GM13977 (cell line): ENCODE results near the gene GCLM.

Experiments
- DNase-seq: peaks from one replicate; pipeline ENCODE4 v3.0.0; 2012; ENCODE audit warnings: low spot score
- in situ Hi-C: fragments of 300-500 bp; cut with MboI; formaldehyde crosslinking; loops from one replicate; pipeline ENCODE4 v1.12.0; 2022; ENCODE audit warnings: low sequenced_read_pairs, low pct_unique_long_range_greater_than_20kb, mixed read lengths, inconsistent platforms; ENCODE audit not compliant: unreplicated experiment
- TF ChIP-seq, protein P1 (sequence below): IDR thresholded peaks from 2 replicates; pipeline ENCODE4 v1.5.1; 2012; ENCODE audit warnings: mild to moderate bottlenecking, control low read depth; ENCODE audit not compliant: insufficient read depth; ENCODE audit errors: extremely low read depth, missing control alignments

GCLM gene

DNA sequence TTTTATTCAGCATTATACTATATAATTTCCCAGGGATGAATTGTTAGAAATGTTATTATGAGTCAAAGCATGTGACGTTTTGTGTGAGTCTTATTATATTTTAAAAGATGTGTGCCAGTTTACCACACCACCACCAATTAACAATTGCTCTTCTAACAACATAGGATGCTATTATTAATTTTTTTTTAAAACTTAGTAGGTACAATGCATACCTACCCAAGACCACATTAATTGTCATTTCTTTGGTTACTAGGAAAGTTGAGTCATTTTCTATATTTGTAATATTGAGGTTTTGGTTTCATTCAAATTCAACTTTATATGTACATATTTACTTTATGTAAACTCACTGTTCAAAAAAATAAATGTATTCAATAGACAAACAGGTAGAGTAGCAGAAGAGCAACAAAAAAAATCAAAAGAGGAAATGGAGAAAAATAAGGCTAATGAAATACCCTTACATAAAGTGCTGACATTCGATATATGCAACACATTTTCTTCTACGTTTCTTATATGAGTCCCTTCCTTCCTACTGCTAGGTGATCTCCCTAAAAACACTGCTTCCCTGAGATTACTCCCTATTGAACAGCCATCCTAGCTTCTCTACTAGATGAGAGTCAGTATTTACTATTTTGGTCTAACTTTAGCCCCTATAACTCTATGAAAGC lies 9.6 kb downstream of the GCLM start:
- in situ Hi-C loops, result no loop called here
- TF ChIP-seq, protein P1, sequence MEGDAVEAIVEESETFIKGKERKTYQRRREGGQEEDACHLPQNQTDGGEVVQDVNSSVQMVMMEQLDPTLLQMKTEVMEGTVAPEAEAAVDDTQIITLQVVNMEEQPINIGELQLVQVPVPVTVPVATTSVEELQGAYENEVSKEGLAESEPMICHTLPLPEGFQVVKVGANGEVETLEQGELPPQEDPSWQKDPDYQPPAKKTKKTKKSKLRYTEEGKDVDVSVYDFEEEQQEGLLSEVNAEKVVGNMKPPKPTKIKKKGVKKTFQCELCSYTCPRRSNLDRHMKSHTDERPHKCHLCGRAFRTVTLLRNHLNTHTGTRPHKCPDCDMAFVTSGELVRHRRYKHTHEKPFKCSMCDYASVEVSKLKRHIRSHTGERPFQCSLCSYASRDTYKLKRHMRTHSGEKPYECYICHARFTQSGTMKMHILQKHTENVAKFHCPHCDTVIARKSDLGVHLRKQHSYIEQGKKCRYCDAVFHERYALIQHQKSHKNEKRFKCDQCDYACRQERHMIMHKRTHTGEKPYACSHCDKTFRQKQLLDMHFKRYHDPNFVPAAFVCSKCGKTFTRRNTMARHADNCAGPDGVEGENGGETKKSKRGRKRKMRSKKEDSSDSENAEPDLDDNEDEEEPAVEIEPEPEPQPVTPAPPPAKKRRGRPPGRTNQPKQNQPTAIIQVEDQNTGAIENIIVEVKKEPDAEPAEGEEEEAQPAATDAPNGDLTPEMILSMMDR, result no peak
- DNase-seq, result no peak

DNA sequence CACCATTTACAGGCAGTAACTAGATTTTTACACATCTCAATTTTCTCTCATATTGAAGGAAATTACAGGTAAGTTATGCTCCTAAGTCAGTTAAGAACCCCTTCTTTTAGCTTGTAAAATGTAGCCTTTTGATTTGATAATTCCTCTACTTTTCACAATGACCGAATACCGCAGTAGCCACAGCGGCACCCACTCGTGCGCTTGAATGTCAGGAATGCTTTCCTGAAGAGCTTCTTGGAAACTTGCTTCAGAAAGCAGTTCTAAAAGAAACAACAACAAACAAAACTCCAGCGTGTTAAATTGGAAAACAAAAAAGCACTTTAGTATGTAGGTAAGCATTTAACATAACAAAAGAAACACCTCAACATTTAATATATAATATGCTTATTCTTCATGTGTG lies 20.3 kb downstream of the GCLM start:
- no peak for DNase-seq
- in situ Hi-C loops, result no loop called here

DNA sequence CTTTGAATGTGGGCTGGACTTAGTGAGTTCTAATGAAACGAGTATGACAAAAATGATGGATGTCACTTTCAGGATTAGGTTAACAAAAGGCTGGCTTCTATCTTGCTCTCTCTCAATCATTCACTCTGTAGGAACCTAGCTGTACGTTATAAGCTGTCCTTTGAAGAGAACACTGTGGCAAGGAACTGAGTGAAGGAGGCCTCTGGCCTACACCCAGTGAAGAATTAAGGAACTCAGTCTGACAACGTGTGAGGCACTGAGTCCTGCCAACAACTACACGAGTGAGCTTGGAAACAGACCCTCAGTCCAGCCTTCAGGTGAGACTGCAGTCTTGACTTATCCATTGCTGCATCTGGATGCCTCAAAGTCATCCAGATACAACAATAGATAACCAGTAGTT lies 27.0 kb downstream of the GCLM start:
- DNase-seq, result no peak
- in situ Hi-C loops, result no loop called here
- TF ChIP-seq, protein P1, result no peak

More for the DNA sequence above, 20.3 kb downstream of the GCLM start:
- TF ChIP-seq, protein P1, result no peak

DNA sequence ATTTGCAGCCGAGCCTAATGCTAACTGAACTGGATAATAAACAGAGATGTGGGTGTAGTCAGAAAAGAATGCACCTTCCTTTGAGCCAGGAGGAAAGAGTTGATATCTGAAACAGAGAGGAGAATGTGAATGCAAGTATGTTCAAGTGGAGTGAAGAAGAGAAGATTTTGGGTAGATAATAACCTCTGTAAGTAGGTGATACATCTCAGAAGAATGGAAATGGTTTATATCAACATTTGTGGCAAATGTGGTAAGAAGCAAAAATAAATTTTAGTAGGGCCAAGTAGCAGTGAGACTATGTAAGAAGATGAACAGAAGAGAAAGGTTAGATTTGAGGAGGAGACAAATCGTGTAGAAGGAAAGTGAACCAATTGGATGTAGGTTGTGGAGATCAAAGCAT lies 28.5 kb downstream of the GCLM start:
- in situ Hi-C loops, result no loop called here
- DNase-seq, result no peak
- TF ChIP-seq, protein P1, result no peak

DNA sequence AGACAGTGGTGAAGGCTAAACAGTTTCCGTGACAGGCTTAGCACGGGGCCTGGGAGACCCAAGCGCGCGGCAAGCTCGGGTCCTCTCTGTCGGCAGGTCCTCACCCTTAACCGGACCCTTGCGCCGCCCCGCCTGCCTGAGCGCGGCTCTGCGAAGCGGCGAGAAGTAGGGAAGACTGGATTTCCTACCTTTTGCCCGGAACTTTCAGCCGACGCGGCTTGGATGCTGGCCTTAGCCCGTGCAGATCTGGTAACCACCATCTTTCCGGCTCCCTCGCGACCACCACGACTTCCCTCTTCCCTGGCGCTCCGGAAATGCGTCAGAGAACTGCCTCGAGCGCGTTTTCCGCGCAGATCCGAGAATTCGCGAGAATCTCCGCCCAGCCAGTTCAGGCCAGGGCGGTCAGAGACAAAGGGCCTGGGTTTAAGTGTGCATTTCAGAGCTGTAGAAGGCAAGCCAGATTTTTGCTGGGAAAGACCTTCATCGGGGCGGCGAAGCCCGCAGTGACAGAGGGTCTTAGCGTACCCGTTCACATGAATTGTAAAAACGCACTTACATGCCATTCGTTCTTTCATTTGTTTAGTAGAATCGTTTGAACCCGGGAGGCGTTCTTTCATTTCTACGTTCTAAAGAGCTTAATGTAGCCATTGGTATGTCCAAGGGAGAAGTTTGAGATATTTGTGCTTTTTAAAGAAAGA lies 30.2 kb downstream of the GCLM start, which contains the start of gene DNTTIP2:
TSS of gene DNTTIP2 (minus strand) at position 318 of the 698 bp plus-strand sequence. CDS start at position 260, 58 bp downstream.
- peak; percentile 88 for DNase-seq
- TF ChIP-seq, protein P1, result no peak
- in situ Hi-C loops, result no loop called here

DNA sequence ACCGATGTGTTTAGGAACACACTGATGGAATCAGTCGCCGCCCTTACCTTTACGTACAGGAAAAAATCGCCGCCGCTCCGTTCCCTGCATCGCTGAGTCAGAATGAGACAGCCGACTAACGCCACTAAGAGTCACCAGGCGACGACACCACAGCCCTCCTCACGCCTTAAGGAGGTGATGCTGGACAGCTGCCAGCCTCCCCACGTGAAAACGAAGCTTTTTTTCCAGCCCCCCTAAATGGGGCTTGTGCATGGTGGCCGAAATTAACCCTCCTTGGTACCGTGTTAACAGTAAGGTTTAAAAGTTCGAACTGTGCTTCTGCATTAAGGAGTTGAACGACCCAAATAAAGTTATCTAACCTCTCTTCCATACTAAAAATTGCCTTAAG lies 30.7 kb downstream of the GCLM start:
- in situ Hi-C loops, result no loop called here
- TF ChIP-seq, protein P1, result no peak
- peak; percentile 46 for DNase-seq
